H1 (cell line): Measurements from ENCODE around the gene DNAL1. TPM values are rescaled to one million over a fixed set of nuclear protein-coding genes. Genes with fewer than 3 reads are reported as not detected.
A peak's percentile ranks its signal among the peaks of the same experiment; 100 is the strongest.

Source experiments
- CTCF ChIA-PET: fragments of 300-600 bp; sonication (Branson Sonifier 250); formaldehyde crosslinking; loops from one replicate; lab custom pipeline; 2021; ENCODE audit not compliant: partially characterized antibody; lab: Charles Lee
- POLR2A ChIA-PET: fragments of 300-600 bp; sonication (Branson Sonifier 250); formaldehyde crosslinking; loops from one replicate; lab custom pipeline; 2021; ENCODE audit warnings: inconsistent platforms; ENCODE audit not compliant: partially characterized antibody; lab: Charles Lee
- DNase-seq, 2 experiments: peaks; one replicate each; pipeline versions ENCODE4 v3.0.0 to v3.0.0-alpha.2; 2010 to 2022; ENCODE audit warnings: low spot score in 2 of 2, low read depth in 1 of 2, mixed read lengths in 1 of 2
- FAIRE-seq: peaks from 2 replicates; lab custom pipeline; 2011; peaks lifted over from hg19 to GRCh38; lab: Jason Lieb, UNC
- H2AFZ ChIP-seq: 2 replicates; pipeline ENCODE4 v1.8.1; 2012; ENCODE audit warnings: low read length, inconsistent platforms
- H2AK5ac ChIP-seq: 2 replicates; pipeline ENCODE4 v1.6.1; 2013; ENCODE audit warnings: low read depth, low read length
- H2BK120ac ChIP-seq: replicated peaks from 2 replicates; pipeline ENCODE3; 2013; ENCODE audit warnings: low read depth, low read length, inconsistent platforms
- H2BK12ac ChIP-seq: 2 replicates; pipeline ENCODE4 v1.6.1; 2013; ENCODE audit warnings: low read depth, low read length
- H2BK15ac ChIP-seq: 2 replicates; pipeline ENCODE4 v1.6.1; 2013; ENCODE audit warnings: low read length
- H2BK20ac ChIP-seq: 2 replicates; pipeline ENCODE4 v1.6.1; 2013; ENCODE audit warnings: low read length
- H2BK5ac ChIP-seq: 2 replicates; pipeline ENCODE4 v1.6.1; 2013; ENCODE audit warnings: low read depth, low read length
- H3K14ac ChIP-seq: 2 replicates; pipeline ENCODE4 v1.6.1; 2013; ENCODE audit warnings: inconsistent platforms; ENCODE audit not compliant: insufficient read length
- H3K18ac ChIP-seq: 2 replicates; pipeline ENCODE4 v1.6.1; 2013; ENCODE audit warnings: low read length; ENCODE audit errors: extremely low read depth
- H3K23ac ChIP-seq: 2 replicates; pipeline ENCODE4 v1.6.1; 2013; ENCODE audit warnings: inconsistent platforms; ENCODE audit not compliant: insufficient read length
- H3K23me2 ChIP-seq: 2 replicates; pipeline ENCODE4 v1.6.1; 2013; ENCODE audit warnings: low read depth, low read length
- H3K27ac ChIP-seq: 2 replicates; pipeline ENCODE4 v1.6.1; 2011; ENCODE audit warnings: low read depth, low read length, inconsistent platforms
- H3K27me3 ChIP-seq, 4 experiments: replicated peaks in 1 of 4; 1 replicate in 1 of 4; 2 replicates in 3 of 4; pipeline versions ENCODE4 v1.6.1 to v1.8.1; 2011 to 2013; ENCODE audit warnings: low read length in 3 of 4, mild to moderate bottlenecking in 3 of 4, inconsistent platforms in 2 of 4, mixed read lengths in 2 of 4, moderate library complexity in 1 of 4; ENCODE audit not compliant: control insufficient read depth in 3 of 4, insufficient read depth in 3 of 4; ENCODE audit errors: extremely low read depth in 1 of 4
- H3K36me3 ChIP-seq, 4 experiments: 2 replicates each; pipeline versions ENCODE4 v1.6.1 to v1.8.1; 2011 to 2013; ENCODE audit warnings: mild to moderate bottlenecking in 4 of 4, low read length in 3 of 4, moderate library complexity in 2 of 4, control low read depth in 1 of 4, inconsistent platforms in 1 of 4; ENCODE audit not compliant: insufficient read depth in 4 of 4, control insufficient read depth in 2 of 4
- H3K4ac ChIP-seq: replicated peaks from 2 replicates; pipeline ENCODE3; 2013; ENCODE audit warnings: low read length, low read depth, mixed read lengths, inconsistent platforms; ENCODE audit not compliant: insufficient read length
- H3K4me1 ChIP-seq, 4 experiments: replicated peaks in 1 of 4; 1 replicate in 1 of 4; 2 replicates in 3 of 4; pipeline versions ENCODE4 v1.6.1 to v1.8.1; 2011 to 2013; ENCODE audit warnings: low read length in 3 of 4, inconsistent platforms in 2 of 4, mixed read lengths in 1 of 4; ENCODE audit not compliant: insufficient read depth in 4 of 4, control insufficient read depth in 3 of 4
- H3K4me2 ChIP-seq, 2 experiments: 2 replicates each; pipeline versions ENCODE4 v1.6.1 to v1.8.1; 2011 to 2013; ENCODE audit warnings: low read depth in 2 of 2, low read length in 2 of 2, control low read depth in 1 of 2, inconsistent platforms in 1 of 2, mild to moderate bottlenecking in 1 of 2; ENCODE audit not compliant: insufficient read depth in 1 of 2
- H3K4me3 ChIP-seq, 4 experiments: fragments of 200-600, 300-600 bp in 1 of 4; sonication (generic), shearing (Covaris generic), sonication (Bioruptor Twin) in 1 of 4; 2 replicates each; pipeline versions ENCODE4 v1.5.1 to v1.8.1; 2011 to 2016; ENCODE audit warnings: low read length in 4 of 4, low read depth in 3 of 4, control low read depth in 2 of 4, inconsistent platforms in 2 of 4, mild to moderate bottlenecking in 2 of 4, mixed read lengths in 1 of 4, moderate library complexity in 1 of 4; ENCODE audit not compliant: insufficient read depth in 2 of 4; ENCODE audit errors: extremely low read depth in 1 of 4
- H3K56ac ChIP-seq: replicated peaks from 2 replicates; pipeline ENCODE3; 2013; ENCODE audit warnings: low read depth, mild to moderate bottlenecking, mixed read lengths, low read length, inconsistent platforms; ENCODE audit not compliant: insufficient read length
- H3K79me1 ChIP-seq: 2 replicates; pipeline ENCODE4 v1.6.1; 2013; ENCODE audit warnings: low read depth, low read length, control low read depth
- H3K79me2 ChIP-seq, 2 experiments: 2 replicates each; pipeline versions ENCODE4 v1.6.1 to v1.8.1; 2012 to 2013; ENCODE audit warnings: low read length in 2 of 2, mild to moderate bottlenecking in 2 of 2, inconsistent platforms in 1 of 2; ENCODE audit not compliant: insufficient read depth in 2 of 2, control insufficient read depth in 1 of 2
- H3K9ac ChIP-seq, 4 experiments: replicated peaks in 1 of 4; 1 replicate in 1 of 4; 2 replicates in 3 of 4; pipeline versions ENCODE4 v1.6.1 to v1.8.1; 2011 to 2013; ENCODE audit warnings: low read depth in 3 of 4, low read length in 3 of 4, control low read depth in 2 of 4, mild to moderate bottlenecking in 2 of 4, moderate library complexity in 2 of 4, inconsistent platforms in 1 of 4; ENCODE audit errors: extremely low read depth in 1 of 4
- H3K9me3 ChIP-seq, 2 experiments: 2 replicates each; pipeline versions ENCODE4 v1.6.1 to v1.8.1; 2012 to 2013; ENCODE audit warnings: mild to moderate bottlenecking in 2 of 2, moderate library complexity in 2 of 2, control low read depth in 1 of 2, inconsistent platforms in 1 of 2, low read depth in 1 of 2, low read length in 1 of 2, mixed read lengths in 1 of 2; ENCODE audit not compliant: insufficient read depth in 2 of 2
- H4K20me1 ChIP-seq, 2 experiments: replicated peaks in 1 of 2; 2 replicates each; pipeline versions ENCODE3 to v1.8.1; 2011 to 2013; ENCODE audit warnings: inconsistent platforms in 2 of 2, low read length in 2 of 2, mild to moderate bottlenecking in 1 of 2; ENCODE audit not compliant: insufficient read depth in 2 of 2, control insufficient read depth in 1 of 2
- H4K5ac ChIP-seq: 2 replicates; pipeline ENCODE4 v1.6.1; 2013; ENCODE audit warnings: low read length, low read depth, mixed read lengths, inconsistent platforms; ENCODE audit not compliant: insufficient read length
- H4K8ac ChIP-seq: 2 replicates; pipeline ENCODE4 v1.8.0; 2013; ENCODE audit warnings: mild to moderate bottlenecking, moderate library complexity, low read length, inconsistent platforms; ENCODE audit not compliant: insufficient read depth; ENCODE audit errors: extremely low read depth
- H4K91ac ChIP-seq: replicated peaks from 2 replicates; pipeline ENCODE3; 2013; ENCODE audit warnings: low read length, mixed read lengths, inconsistent platforms; ENCODE audit not compliant: insufficient read length
- ASH2L ChIP-seq: fragments of 200-600, 300-600 bp; sonication (generic); IDR thresholded peaks from one replicate; pipeline ENCODE4 v1.7.1; 2017; ENCODE audit warnings: low read length
- CEBPB ChIP-seq: IDR thresholded peaks from 2 replicates; pipeline ENCODE4 v1.6.1; 2012; ENCODE audit warnings: low read depth, low read length
- CTCF ChIP-seq, 3 experiments: IDR thresholded peaks; 1 replicate in 2 of 3; 2 replicates in 1 of 3; pipeline versions ENCODE4 v1.5.1 to v1.6.1; 2011; ENCODE audit warnings: low read length in 3 of 3, mild to moderate bottlenecking in 3 of 3, inconsistent platforms in 2 of 3, low read depth in 1 of 3, moderate library complexity in 1 of 3; ENCODE audit not compliant: insufficient read depth in 1 of 3; ENCODE audit errors: control extremely low read depth in 1 of 3
- KDM5A ChIP-seq: fragments of 200-600 bp; IDR thresholded peaks from 2 replicates; pipeline ENCODE4 v1.7.1; 2012; ENCODE audit warnings: mild to moderate bottlenecking, low read length, inconsistent platforms, mixed read lengths
- RXRA ChIP-seq: IDR thresholded peaks from 2 replicates; pipeline ENCODE4 v1.6.1; 2011; ENCODE audit warnings: low read depth, mild to moderate bottlenecking, low read length, moderate library complexity; ENCODE audit not compliant: insufficient read depth
- SP4 ChIP-seq: IDR thresholded peaks from 2 replicates; pipeline ENCODE4 v1.6.1; 2012; ENCODE audit warnings: low read length, inconsistent platforms
- TAF1 ChIP-seq: IDR thresholded peaks from 2 replicates; pipeline ENCODE4 v1.6.1; 2011; ENCODE audit warnings: mild to moderate bottlenecking, low read depth, low read length
- TEAD4 ChIP-seq: IDR thresholded peaks from 2 replicates; pipeline ENCODE4 v1.6.1; 2012; ENCODE audit warnings: low read depth, low read length, inconsistent platforms, mixed read lengths
- YY1 ChIP-seq: IDR thresholded peaks from 2 replicates; pipeline ENCODE4 v1.6.1; 2011; ENCODE audit warnings: low read depth, mild to moderate bottlenecking, low read length
- WGBS, 2 experiments: shearing (Covaris generic) in 1 of 2; methylation state at CpG; one replicate each; pipeline versions ENCODE4 v1.1.6 to v1.1.7; 2013 to 2015; ENCODE audit warnings: low lambda C conversion rate in 2 of 2, mixed read lengths in 2 of 2, inconsistent platforms in 1 of 2, low coverage in 1 of 2, missing lambda C conversion rate in 1 of 2; ENCODE audit not compliant: insufficient replicate concordance in 2 of 2, insufficient coverage in 1 of 2, insufficient read length in 1 of 2; ENCODE audit errors: extremely low coverage in 1 of 2, missing lambda C conversion rate in 1 of 2; 5-methylcytosine and 5-hydroxymethylcytosine counted together
- polyA plus RNA-seq, 7 experiments: library from polyadenylated mRNA; depleted of rRNA in 3 of 7; stranded (reverse) in 5 of 7; unstranded in 2 of 7; fragments of >200 nt in 5 of 7; fragments of 200-250 nt in 2 of 7; gene quantifications; 1 replicate in 5 of 7; 2 replicates in 1 of 7; 4 replicates in 1 of 7; pipeline versions ENCODE4 v1.2.1 to v1.2.3, GENCODE V29; 2011 to 2013; ENCODE audit warnings: missing spikeins in 2 of 7, mixed read lengths in 2 of 7
- total RNA-seq: library from RNA; stranded (reverse); fragmentation: NEBNext Ultra II Directional; extraction: Animal tissue kit (Norgen Biotek cat#: 25700); gene quantifications from 2 replicates; pipeline ENCODE4 v1.2.1, GENCODE V29; 2021

The DNAL1 gene
- total and polyA plus RNA-seq, 2 of the 8 experiments (the other 6 are each of a cell fraction or from before 2014, with no cell fraction given): 2.8 to 16.8 TPM

GRCh38 chr14:73714656-73715081, 69.9 kb downstream of the DNAL1 start:
- FAIRE-seq: no peak
- Histone ChIP-seq H4K20me1 (peaks cover 12 to 18% of the 10 kb centered on the region in 2 experiments), H2AFZ (no peak overlapping the region), H2BK15ac (no peak overlapping the region), H3K27ac (no peak overlapping the region), H2BK12ac (no peak overlapping the region), H3K27me3 (peaks cover 0 to 6% (median 2%) of the 10 kb centered on the region in 4 experiments; a peak in 3 of 7 replicates), H3K4me1 (peaks cover 4 to 27% (median 18%) of the 10 kb centered on the region in 4 experiments), H4K8ac (no peak overlapping the region), H4K91ac (no peak overlapping the region), H3K79me2 (peaks cover 5 to 33% of the 10 kb centered on the region in 2 experiments), H2BK120ac (no peak overlapping the region), H3K79me1 (peaks cover 13% of the 10 kb centered on the region), H3K56ac (no peak overlapping the region), H4K5ac (no peak overlapping the region), H3K9ac (no peak overlapping the region), H2BK20ac (no peak overlapping the region), H3K23ac (no peak overlapping the region), H3K4ac (no peak overlapping the region), H3K23me2 (peaks cover 36% of the 10 kb centered on the region), H3K9me3 (no peaks in the 10 kb centered on the region), H3K14ac (no peak overlapping the region), H2BK5ac (no peak overlapping the region), H3K18ac (no peak overlapping the region), H3K36me3 (0 out of 8 replicates have a peak, but pooled peaks cover 0 to 3% (median 0%) of the 10 kb centered on the region in 4 experiments), H3K4me2 (peak overlapping the region; percentile 85 to 99), H2AK5ac (no peak overlapping the region), H3K4me3 (peak overlapping the region; percentile 48 to 98 (median 70); a peak in 7 of 8 replicates)
- ChIA-PET CTCF (no interaction called here), POLR2A (interaction anchor here (0.8 to 2.3 kb wide), 4 partner anchors 8 to 136 kb away, joined by 3 to 15 read pairs (median 10); a partner anchor contains a TSS)
- 53% methylated on average over 7 of the region's 7 CpGs; no CpG with 5 or more reads in 1 of the 2 experiments for WGBS, 2 experiments
- no peak for DNase-seq
- TF ChIP-seq TAF1: no peak
- TF ChIP-seq CTCF (IDR thresholded peaks at IDR 0.05; ENCODE audit: control extremely low read depth in 1 of 3, insufficient read depth in 1 of 3, low read depth in 1 of 3, low read length in 3 of 3): no peak
- TF ChIP-seq RXRA: no peak
- TF ChIP-seq ASH2L: peak; percentile 2
- no peak for TF ChIP-seq TEAD4
- TF ChIP-seq SP4: no peak
- no peak for TF ChIP-seq YY1
- TF ChIP-seq KDM5A: no peak
- TF ChIP-seq CEBPB: no peak
